ENCODE data around the gene WEE1.

DNA sequence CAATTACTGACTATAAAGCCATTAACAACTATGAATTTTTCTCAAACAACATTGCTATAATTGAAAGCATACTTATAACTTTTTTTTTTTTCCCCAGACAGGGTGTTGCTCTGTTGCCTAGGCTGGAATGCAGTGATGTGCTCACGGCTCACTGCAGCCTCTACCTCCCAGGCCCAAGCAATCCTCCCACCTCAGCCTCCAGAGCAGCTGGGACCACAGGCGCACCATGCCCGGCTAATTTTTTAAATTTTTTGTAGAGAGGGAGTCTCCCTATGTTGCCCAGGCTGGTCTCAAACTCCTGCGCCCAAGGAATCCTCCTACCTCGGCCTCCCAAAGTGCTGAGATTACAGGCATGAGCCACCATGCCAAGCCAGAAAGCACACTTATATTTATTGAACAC is 6.1 kb upstream of the WEE1 start:
- TF ChIP-seq, protein P1, sequence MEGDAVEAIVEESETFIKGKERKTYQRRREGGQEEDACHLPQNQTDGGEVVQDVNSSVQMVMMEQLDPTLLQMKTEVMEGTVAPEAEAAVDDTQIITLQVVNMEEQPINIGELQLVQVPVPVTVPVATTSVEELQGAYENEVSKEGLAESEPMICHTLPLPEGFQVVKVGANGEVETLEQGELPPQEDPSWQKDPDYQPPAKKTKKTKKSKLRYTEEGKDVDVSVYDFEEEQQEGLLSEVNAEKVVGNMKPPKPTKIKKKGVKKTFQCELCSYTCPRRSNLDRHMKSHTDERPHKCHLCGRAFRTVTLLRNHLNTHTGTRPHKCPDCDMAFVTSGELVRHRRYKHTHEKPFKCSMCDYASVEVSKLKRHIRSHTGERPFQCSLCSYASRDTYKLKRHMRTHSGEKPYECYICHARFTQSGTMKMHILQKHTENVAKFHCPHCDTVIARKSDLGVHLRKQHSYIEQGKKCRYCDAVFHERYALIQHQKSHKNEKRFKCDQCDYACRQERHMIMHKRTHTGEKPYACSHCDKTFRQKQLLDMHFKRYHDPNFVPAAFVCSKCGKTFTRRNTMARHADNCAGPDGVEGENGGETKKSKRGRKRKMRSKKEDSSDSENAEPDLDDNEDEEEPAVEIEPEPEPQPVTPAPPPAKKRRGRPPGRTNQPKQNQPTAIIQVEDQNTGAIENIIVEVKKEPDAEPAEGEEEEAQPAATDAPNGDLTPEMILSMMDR (IDR thresholded peaks at IDR 0.05) = no peak
- TF ChIP-seq EP300 (IDR thresholded peaks at IDR 0.05) (no peak), POLR2A (IDR thresholded peaks at IDR 0.05) (no peak), POLR2AphosphoS5 (IDR thresholded peaks at IDR 0.05) (no peak)

Data from suprapubic skin (tissue), 4 donors.